Measurements from ENCODE around the gene TMCC1. TPM values are rescaled to one million over a fixed set of nuclear protein-coding genes. Genes with fewer than 3 reads are reported as not detected.

The TMCC1 gene
- total and polyA plus RNA-seq, 3 donors from 2014 or later: 46.0 to 119 (median 60.4) TPM

- intact Hi-C loops (cut with DNase I; ENCODE audit: low total_unique reads): no loop called here
- no peaks in the 10 kb centered on the region for H3K27me3 ChIP-seq
- no peak for TF ChIP-seq CTCF (IDR thresholded peaks at IDR 0.05)
- H3K4me3 ChIP-seq: no peak overlapping the region
- WGBS, 2 donors: 83 to 89% methylated on average over 6 of the region's 6 CpGs
- no peaks in the 10 kb centered on the region for H3K36me3 ChIP-seq (ENCODE audit: low read depth, missing control alignments)
- no peak for DNase-seq
- H3K27ac ChIP-seq: no peak overlapping the region
- no peaks in the 10 kb centered on the region for H3K9me3 ChIP-seq
- peaks cover 7% of the 10 kb centered on the region for H3K4me1 ChIP-seq
These were observed 229.4 kb downstream of the TMCC1 start for GRCh38 chr3:129663930-129664646.

- Histone ChIP-seq H3K4me1 (peaks cover 12% of the 10 kb centered on the region), H3K27me3 (no peaks in the 10 kb centered on the region), H3K9me3 (no peaks in the 10 kb centered on the region), H3K27ac (no peak overlapping the region), H3K4me3 (no peak overlapping the region), H3K36me3 (ENCODE audit: low read depth, missing control alignments) (no peaks in the 10 kb centered on the region)
- 83 to 86% methylated on average over 1 of the region's 1 CpG for WGBS, 2 donors
- no peak for DNase-seq
- intact Hi-C loops (cut with DNase I; ENCODE audit: low total_unique reads): no loop called here
- TF ChIP-seq POLR2A (IDR thresholded peaks at IDR 0.05): no peak
These were observed 230.5 kb downstream of the TMCC1 start for GRCh38 chr3:129663045-129663446.

GRCh38 chr3:129662191-129662608 lies 231.3 kb downstream of the TMCC1 start:
- Histone ChIP-seq H3K4me1 (peaks cover 20% of the 10 kb centered on the region), H3K36me3 (ENCODE audit: low read depth, missing control alignments) (no peaks in the 10 kb centered on the region), H3K27me3 (no peaks in the 10 kb centered on the region), H3K4me3 (no peak overlapping the region), H3K9me3 (no peaks in the 10 kb centered on the region), H3K27ac (no peak overlapping the region)
- WGBS, 2 donors: 80 to 82% methylated on average over 4 of the region's 4 CpGs
- intact Hi-C loops (cut with DNase I; ENCODE audit: low total_unique reads): no loop called here
- DNase-seq: no peak
- TF ChIP-seq POLR2A (IDR thresholded peaks at IDR 0.05): no peak
- no peak for TF ChIP-seq CTCF (IDR thresholded peaks at IDR 0.05)

- TF ChIP-seq POLR2A (IDR thresholded peaks at IDR 0.05): no peak
- no peak for TF ChIP-seq CTCF (IDR thresholded peaks at IDR 0.05)
- H3K4me1 ChIP-seq: peaks cover 21% of the 10 kb centered on the region
- WGBS, 2 donors: 85 to 97% methylated on average over 1 of the region's 1 CpG
- no peak overlapping the region for H3K4me3 ChIP-seq
- no peaks in the 10 kb centered on the region for H3K27me3 ChIP-seq
- intact Hi-C loops (cut with DNase I; ENCODE audit: low total_unique reads): no loop called here
- no peak for DNase-seq
- H3K36me3 ChIP-seq (ENCODE audit: low read depth, missing control alignments): no peaks in the 10 kb centered on the region
- H3K27ac ChIP-seq: peak overlapping the region in 1 of 2 donors; percentile 36
- H3K9me3 ChIP-seq: no peaks in the 10 kb centered on the region
These were observed 231.7 kb downstream of the TMCC1 start for GRCh38 chr3:129661766-129662165.

GRCh38 chr3:129658110-129658843 lies 235.2 kb downstream of the TMCC1 start:
- H3K9me3 ChIP-seq: no peaks in the 10 kb centered on the region
- no peaks in the 10 kb centered on the region for H3K27me3 ChIP-seq
- DNase-seq: no peak
- WGBS, 2 donors: 55 to 69% methylated on average over 4 of the region's 4 CpGs
- intact Hi-C loops (cut with DNase I; ENCODE audit: low total_unique reads): loop anchor here (10.0 kb wide), 1 partner anchor 167 kb away; no protein-coding TSS in a partner anchor
- peaks cover 14% of the 10 kb centered on the region for H3K4me1 ChIP-seq
- no peak overlapping the region for H3K4me3 ChIP-seq
- no peaks in the 10 kb centered on the region for H3K36me3 ChIP-seq (ENCODE audit: low read depth, missing control alignments)
- H3K27ac ChIP-seq: peak overlapping the region in 1 of 2 donors; percentile 3
- TF ChIP-seq POLR2A (IDR thresholded peaks at IDR 0.05): no peak
- TF ChIP-seq CTCF (IDR thresholded peaks at IDR 0.05): no peak
